Thymus (tissue), 14 donors: ENCODE measurements around the gene SCAI. TPM values are rescaled to one million over a fixed set of nuclear protein-coding genes. Genes with fewer than 3 reads are reported as not detected.
"Not testable (repeated sequence)": the region's sequence is repeated elsewhere in the genome, so short reads cannot be mapped to it uniquely, and the experiment has no call there.

Source experiments
- DNase-seq, 9 donors: peaks; one replicate each; pipeline ENCODE4 v3.0.0-alpha.2; 2013; ENCODE audit warnings: low spot score in 9 of 9, low read depth in 6 of 9, missing footprints in 1 of 9
- H3K27ac ChIP-seq, 2 donors: one replicate each; pipeline ENCODE4 v1.5.1; 2013; ENCODE audit warnings: control low read depth in 1 of 2, low read depth in 1 of 2, low read length in 1 of 2, mild to moderate bottlenecking in 1 of 2, moderate library complexity in 1 of 2
- H3K27me3 ChIP-seq, 2 donors: one replicate each; pipeline ENCODE4 v1.5.1; 2013; ENCODE audit warnings: low read length in 1 of 2; ENCODE audit not compliant: control insufficient read depth in 2 of 2, insufficient read depth in 1 of 2
- H3K36me3 ChIP-seq, 2 donors: one replicate each; pipeline ENCODE4 v1.5.1; 2013; ENCODE audit warnings: low read length in 1 of 2, mild to moderate bottlenecking in 1 of 2, moderate library complexity in 1 of 2; ENCODE audit not compliant: control insufficient read depth in 2 of 2, insufficient read depth in 2 of 2
- H3K4me1 ChIP-seq, 2 donors: one replicate each; pipeline ENCODE4 v1.5.1; 2013; ENCODE audit warnings: low read length in 2 of 2; ENCODE audit not compliant: control insufficient read depth in 2 of 2, insufficient read depth in 2 of 2
- H3K4me3 ChIP-seq, 2 donors: one replicate each; pipeline ENCODE4 v1.5.1; 2013; ENCODE audit warnings: low read length in 2 of 2, control low read depth in 1 of 2, mild to moderate bottlenecking in 1 of 2
- H3K9me3 ChIP-seq, 2 donors: one replicate each; pipeline ENCODE4 v1.5.1; 2013; ENCODE audit warnings: low read length in 1 of 2, mild to moderate bottlenecking in 1 of 2; ENCODE audit not compliant: control insufficient read depth in 2 of 2, insufficient read depth in 1 of 2
- WGBS: extraction: QIAGEN DNeasy Blood & Tissue Kit; methylation state at CpG from one replicate; pipeline ENCODE4 v1.1.7; 2013; 5-methylcytosine and 5-hydroxymethylcytosine counted together
- long read RNA-seq, 10 donors: transcript quantifications; one replicate each; lab custom pipeline, GENCODE V29; 2026
- polyA plus RNA-seq: library from polyadenylated mRNA; stranded (reverse); fragments of 200-250 nt; gene quantifications from one replicate; pipeline ENCODE4 v1.2.3, GENCODE V29; 2013
- total RNA-seq: library from RNA; stranded (reverse); fragments of 120-200 nt; gene quantifications from one replicate; pipeline ENCODE4 v1.2.4, GENCODE V29; 2013
- donor health status: healthy.

SCAI gene
- total RNA-seq (23.5 TPM), polyA plus RNA-seq (9.4 TPM)
- long read RNA-seq, donor 1, result 0 reads
- long read RNA-seq, donor 2, result 0 reads
- long read RNA-seq, donor 3, partial matches to known transcripts, result 5 of 5 reads
- long read RNA-seq, donor 3, other reads (novel, unspliced or antisense), result 0 of 5 reads
- long read RNA-seq, donor 4, result 0 reads
- long read RNA-seq, donor 5, full-length matches to known transcripts, result 2 of 8 reads
- long read RNA-seq, donor 5, partial matches to known transcripts, result 0 of 8 reads
- long read RNA-seq, donor 5, other reads (novel, unspliced or antisense), result 6 of 8 reads
- long read RNA-seq, donor 6, partial matches to known transcripts, result 7 of 7 reads
- long read RNA-seq, donor 6, other reads (novel, unspliced or antisense), result 0 of 7 reads
- long read RNA-seq, donor 7, partial matches to known transcripts, result 0 of 1 reads
- long read RNA-seq, donor 7, other reads (novel, unspliced or antisense), result 0 of 1 reads
- long read RNA-seq, donor 8, result 0 reads
- long read RNA-seq, donor 9, result 0 reads
- long read RNA-seq, donor 10, result 0 reads

- Histone ChIP-seq H3K27ac (peak within 1 kb of the TSS; percentile 86 to 90), H3K4me3 (peak within 1 kb of the TSS; percentile 71 to 95), H3K4me1 (peaks cover 23 to 24% of the 10 kb centered on the region in 2 donors), H3K9me3 (no peaks in the 10 kb centered on the region), H3K36me3 (peaks cover 7 to 21% of the 10 kb centered on the region in 2 donors), H3K27me3 (no peaks in the 10 kb centered on the region)
- peak; percentile 95 to 99 (median 98) for DNase-seq
- 1% methylated on average over 46 of the region's 46 CpGs for WGBS
Measured at GRCh38 chr9:125143377-125144090, at the start of gene SCAI. SCAI (minus strand) TSS chr9:125143528; CDS start chr9:125143437, 91 bp downstream.

GRCh38 chr9:125190361-125190801, 47.1 kb upstream of the SCAI start:
- H3K36me3 ChIP-seq, result peaks cover 0 to 3% of the 10 kb centered on the region in 2 donors
- H3K9me3 ChIP-seq, result no peaks in the 10 kb centered on the region
- H3K27ac ChIP-seq, result peak overlapping the region; percentile 54 to 94
- H3K4me3 ChIP-seq, result peak overlapping the region; percentile 67 to 90
- H3K27me3 ChIP-seq, result no peaks in the 10 kb centered on the region
- WGBS, result 67% methylated on average over 14 of the region's 14 CpGs
- peak in 4 of 9 donors; percentile 21 to 57 (median 28) for DNase-seq
- peaks cover 45 to 54% of the 10 kb centered on the region in 2 donors for H3K4me1 ChIP-seq

- peaks cover 0 to 3% of the 10 kb centered on the region in 2 donors for H3K36me3 ChIP-seq
- H3K27me3 ChIP-seq, result no peaks in the 10 kb centered on the region
- peaks cover 42 to 48% of the 10 kb centered on the region in 2 donors for H3K4me1 ChIP-seq
- H3K9me3 ChIP-seq, result no peaks in the 10 kb centered on the region
- peak; percentile 90 to 98 (median 94) for DNase-seq
- peak within 1 kb of the TSS; percentile 67 to 90 for H3K4me3 ChIP-seq
- WGBS, result under 1% methylated on average over 82 of the region's 82 CpGs
- peak within 1 kb of the TSS; percentile 54 to 94 for H3K27ac ChIP-seq
Measured at GRCh38 chr9:125189361-125190289, 46.3 kb upstream of the SCAI start, which contains the start of gene PPP6C. PPP6C (minus strand) TSS chr9:125189803; CDS start chr9:125189718, 85 bp downstream.

DNA sequence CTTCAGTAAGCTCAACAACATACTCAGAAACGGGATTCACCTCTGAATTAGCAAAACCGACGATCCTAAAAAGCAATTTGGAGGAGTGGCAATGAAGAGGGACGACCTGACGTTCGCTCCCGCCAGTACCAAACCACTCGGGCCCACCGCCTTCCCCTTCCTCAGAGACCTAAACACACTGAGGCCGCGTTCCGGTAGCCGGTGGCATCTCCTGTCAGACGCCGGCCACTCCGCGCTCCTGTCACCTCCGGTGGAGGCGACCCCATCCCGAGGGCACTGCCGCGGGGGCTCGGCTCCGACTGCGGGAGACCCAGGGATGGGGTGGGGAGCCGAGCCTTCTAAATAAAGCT, 45.7 kb upstream of the SCAI start:
- H3K4me3 ChIP-seq, result peak overlapping the region; percentile 67 to 90
- H3K36me3 ChIP-seq, result peaks cover 0 to 3% of the 10 kb centered on the region in 2 donors
- H3K9me3 ChIP-seq, result no peaks in the 10 kb centered on the region
- peak in 2 of 9 donors; percentile 29 to 52 for DNase-seq
- no peaks in the 10 kb centered on the region for H3K27me3 ChIP-seq
- H3K27ac ChIP-seq, result peak overlapping the region; percentile 54 to 94
- WGBS, result 1% methylated on average over 26 of the region's 26 CpGs
- peaks cover 36 to 41% of the 10 kb centered on the region in 2 donors for H3K4me1 ChIP-seq

GRCh38 chr9:125183561-125183960, 40.2 kb upstream of the SCAI start:
- over 99% methylated on average over 2 of the region's 2 CpGs for WGBS
- H3K27ac ChIP-seq, result peak overlapping the region in 1 of 2 donors; percentile 20

DNA sequence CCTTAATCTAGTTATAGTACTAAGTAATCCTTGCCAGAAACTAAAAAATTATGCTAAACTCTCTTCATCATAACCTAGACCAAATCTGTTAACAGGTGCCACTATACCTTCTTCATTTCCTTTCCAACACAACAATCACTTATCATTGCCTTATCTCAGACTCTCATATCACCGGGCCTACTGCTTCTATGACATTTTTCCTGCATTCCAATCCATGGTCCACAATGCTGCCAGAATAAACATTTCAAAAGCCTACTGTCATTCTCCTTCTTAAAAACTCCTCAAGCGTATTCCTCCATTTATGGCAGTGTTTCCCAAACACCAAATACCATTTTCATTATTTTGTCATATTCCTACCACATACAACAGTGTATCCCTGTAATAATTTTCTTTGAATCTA, 39.7 kb upstream of the SCAI start:
- DNase-seq, result no peak
- H3K27ac ChIP-seq, result no peak overlapping the region
- H3K27me3 ChIP-seq, result no peaks in the 10 kb centered on the region
- H3K4me3 ChIP-seq, result no peak overlapping the region
- peaks cover 8 to 11% of the 10 kb centered on the region in 2 donors for H3K4me1 ChIP-seq
- H3K36me3 ChIP-seq, result peaks cover 0 to 8% of the 10 kb centered on the region in 2 donors
- no peaks in the 10 kb centered on the region for H3K9me3 ChIP-seq
- WGBS, result 90% methylated on average over 2 of the region's 2 CpGs

More at GRCh38 chr9:125183561-125183960, 40.2 kb upstream of the SCAI start:
- Histone ChIP-seq H3K27me3 (no peaks in the 10 kb centered on the region), H3K4me1 (peaks cover 8 to 16% of the 10 kb centered on the region in 2 donors), H3K36me3 (peaks cover 0 to 10% of the 10 kb centered on the region in 2 donors), H3K4me3 (no peak overlapping the region), H3K9me3 (no peaks in the 10 kb centered on the region)
- no peak for DNase-seq

DNA sequence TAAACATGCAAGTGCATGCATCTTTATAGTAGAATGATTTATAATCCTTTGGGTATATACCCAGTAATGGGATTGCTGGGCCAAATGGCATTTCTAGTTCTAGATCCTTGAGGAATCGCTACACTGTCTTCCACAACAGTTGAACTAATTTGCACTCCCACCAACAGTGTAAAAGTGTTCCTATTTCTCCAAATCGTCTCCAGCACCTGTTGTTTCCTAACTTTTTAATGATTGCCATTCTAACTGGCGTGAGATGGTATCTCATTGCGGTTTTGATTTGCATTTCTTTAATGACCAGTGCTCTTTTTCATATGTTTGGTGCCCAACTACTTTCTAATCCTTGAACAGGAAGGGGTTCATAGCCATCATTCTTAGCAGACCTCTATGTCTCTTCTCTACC, 38.4 kb upstream of the SCAI start:
- peaks cover 0 to 11% of the 10 kb centered on the region in 2 donors for H3K36me3 ChIP-seq
- DNase-seq, H3K27ac ChIP-seq, H3K4me1 ChIP-seq, H3K9me3 ChIP-seq, H3K4me3 ChIP-seq, H3K27me3 ChIP-seq: not testable (repeated sequence)
- 97% methylated on average over 4 of the region's 4 CpGs for WGBS

DNA sequence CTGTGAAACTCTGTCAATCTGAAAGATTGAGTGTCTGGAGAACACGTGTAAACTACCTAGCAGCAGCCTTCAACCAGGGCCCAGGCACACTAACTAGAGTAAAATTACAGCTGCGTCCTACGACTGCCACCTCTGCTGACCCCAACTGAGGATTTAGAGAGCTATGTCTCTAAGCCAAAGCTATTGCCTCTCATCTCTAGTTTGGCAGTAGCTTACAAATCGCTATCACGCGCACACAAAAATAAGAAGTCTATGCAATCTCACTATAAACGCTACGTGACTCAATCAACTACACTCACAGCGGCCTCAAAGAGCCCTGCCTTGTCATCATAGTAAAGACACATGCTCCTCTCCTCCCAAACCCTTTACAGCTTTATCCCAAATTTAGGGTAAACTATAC, 37.5 kb upstream of the SCAI start:
- H3K27me3 ChIP-seq, result no peaks in the 10 kb centered on the region
- peaks cover 0 to 11% of the 10 kb centered on the region in 2 donors for H3K36me3 ChIP-seq
- H3K4me1 ChIP-seq, result peaks cover 0 to 2% of the 10 kb centered on the region in 2 donors
- no peak for DNase-seq
- H3K4me3 ChIP-seq, result no peak overlapping the region
- H3K9me3 ChIP-seq, result no peaks in the 10 kb centered on the region
- 98% methylated on average over 9 of the region's 9 CpGs for WGBS
- no peak overlapping the region for H3K27ac ChIP-seq
